HG03108 (cell line): ENCODE measurements around the gene INSM1.

Source experiments
- ATAC-seq: cut with Tn5 transposase; IDR thresholded peaks from one replicate; pipeline ENCODE4 v1.9.1; 2021; ENCODE audit warnings: moderate library complexity; ENCODE audit not compliant: unreplicated experiment

Gene INSM1

DNA sequence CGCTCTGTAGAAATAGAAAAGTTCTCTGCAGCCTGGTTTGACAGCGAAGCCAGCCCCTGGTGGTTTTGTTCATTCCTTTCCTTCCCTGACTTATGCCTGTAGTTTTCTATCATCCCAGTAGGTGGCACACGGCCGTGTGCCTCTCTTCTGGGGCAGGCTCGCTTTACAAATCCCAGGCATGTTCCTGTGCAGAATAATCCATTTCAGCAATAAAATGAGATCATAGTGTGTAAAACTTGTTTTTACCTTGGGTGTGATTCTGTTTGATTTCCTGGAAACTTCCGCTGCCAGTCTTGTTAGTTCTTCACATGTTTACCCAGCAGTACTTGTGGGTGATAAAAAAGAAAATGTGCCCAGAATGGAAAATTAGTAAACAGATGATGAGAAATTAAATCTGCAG lies 7.4 kb upstream of the INSM1 start:
- no peak for ATAC-seq

DNA sequence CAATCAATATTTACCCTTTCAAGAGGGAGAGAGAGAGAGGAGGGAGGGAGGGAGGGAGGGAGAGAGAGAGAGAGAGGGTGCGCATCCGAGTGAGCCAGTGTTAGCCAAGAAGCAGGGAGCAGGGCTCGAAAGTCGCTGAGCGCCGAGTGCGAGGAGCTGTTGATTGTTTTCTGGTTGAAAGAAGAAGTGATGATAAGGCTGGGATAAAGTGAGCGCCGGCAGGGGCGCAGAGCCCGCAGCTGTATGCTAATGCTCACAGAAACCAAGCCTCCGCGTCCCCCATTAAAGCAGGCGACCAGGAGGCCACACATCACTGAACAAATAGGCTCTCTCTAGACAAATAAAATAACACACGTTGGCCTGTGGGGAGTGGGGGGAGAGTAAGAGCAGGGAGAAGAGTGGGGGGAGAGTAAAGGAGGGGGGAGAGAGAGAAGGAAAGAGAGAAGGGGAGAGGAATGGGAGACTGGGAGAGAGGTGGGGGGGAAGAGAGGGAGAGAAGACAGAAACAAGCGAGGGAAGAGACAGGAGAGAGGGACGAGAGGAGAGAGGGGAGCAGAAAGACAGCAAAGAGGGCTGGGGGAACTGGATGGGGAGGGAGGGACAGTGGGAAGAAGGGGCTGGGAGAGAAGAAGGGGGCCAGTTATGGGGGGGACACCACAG lies 5.0 kb upstream of the INSM1 start:
- no peak for ATAC-seq

DNA sequence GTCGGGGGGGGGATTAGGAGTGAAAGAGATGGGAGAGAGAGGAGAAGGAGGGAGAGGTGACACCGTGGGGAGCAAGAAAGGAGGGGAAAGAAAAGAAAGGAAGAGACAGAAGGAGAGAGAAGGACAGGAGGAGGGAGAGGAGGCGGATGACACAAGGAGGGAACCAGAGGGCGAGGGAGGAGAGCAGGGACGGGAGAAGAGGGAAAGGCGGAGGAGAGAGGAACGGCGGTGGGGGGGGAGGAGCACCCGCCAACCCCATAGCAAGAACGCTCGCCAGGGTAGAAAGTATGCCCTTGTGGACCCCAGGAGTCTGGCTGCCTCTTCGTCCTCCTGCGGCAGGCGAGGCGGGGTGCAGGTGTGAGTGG lies 4.5 kb upstream of the INSM1 start:
- ATAC-seq = no peak

DNA sequence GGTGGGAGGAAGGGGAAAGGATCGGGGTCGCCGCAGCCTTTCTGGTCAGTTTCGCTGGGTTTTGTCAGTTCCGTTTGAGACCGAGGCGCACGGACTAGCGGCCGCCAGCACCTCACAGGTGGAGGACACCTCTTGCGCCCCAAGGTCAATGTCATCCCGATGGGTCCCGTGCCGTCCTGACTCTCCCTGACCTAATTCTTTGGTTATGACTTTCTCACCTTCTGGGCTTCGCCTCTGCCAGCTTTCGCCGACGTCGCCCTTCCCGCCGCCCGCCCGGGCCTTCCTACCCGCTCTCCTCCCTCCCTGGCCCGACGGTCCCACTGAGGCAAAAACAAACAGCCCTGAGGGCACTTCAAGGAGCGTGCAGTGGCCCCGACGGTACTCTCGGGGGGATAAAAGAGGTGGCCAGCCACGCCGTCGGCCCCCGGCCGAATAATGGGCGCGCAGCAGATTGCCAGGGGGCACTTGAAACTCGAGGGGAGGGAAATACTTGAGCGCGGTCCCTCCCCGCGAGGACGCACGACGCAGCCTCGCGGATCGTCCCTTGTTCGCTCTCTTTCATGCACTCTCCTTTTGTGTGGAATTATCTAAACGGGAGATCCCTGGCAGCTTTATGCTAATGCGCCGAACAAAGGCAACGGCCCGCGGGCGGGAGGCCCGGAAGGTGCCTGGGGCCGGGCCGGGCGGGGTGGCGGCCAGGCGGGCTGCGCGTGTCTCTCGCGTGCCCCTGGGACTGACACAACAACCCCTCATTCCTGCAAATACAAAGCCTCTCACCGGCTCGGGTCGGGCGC lies 3.9 kb upstream of the INSM1 start:
- no peak for ATAC-seq

DNA sequence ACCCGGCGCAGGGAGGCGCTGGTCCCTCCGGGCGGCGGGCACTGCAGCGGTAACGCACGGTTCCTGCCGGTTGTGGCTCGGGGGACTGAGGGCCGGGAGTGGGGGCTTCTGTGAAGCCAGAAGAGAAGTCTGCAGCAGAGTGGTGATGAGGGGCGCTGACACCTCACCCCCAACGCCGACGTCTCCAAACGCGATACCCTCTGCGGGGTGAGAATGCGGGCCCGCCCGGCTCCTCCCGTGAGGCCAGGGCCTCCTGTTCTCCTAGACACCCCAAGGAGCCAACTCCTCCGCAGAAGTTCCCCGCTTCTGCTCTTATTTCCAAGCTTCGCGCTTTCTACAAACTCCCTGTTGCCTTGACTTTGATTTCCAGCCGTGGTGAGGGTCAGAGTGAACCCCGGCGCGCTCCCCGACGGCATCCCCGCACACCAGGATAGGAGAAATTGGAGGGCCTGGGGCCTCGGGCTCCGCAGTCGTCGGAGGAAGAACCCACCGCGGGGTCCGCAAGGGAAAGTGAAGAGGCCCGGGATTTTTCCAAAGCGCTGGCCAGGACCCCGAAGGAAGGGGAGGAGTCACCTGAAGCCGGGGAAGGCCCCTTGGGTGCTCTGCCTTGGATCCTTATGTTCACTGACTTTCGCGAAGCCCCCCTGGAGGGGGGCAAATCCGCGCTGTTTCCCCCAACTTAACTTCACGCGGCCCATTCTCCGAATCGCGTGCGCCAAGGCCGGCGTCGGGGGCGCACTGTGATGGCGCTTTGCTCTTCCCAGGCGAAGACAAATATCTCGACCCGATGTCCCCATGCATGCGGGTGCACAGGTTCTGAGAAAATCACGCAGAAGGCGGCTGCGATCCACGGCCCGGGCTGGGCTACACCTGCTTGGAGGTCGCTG lies 3.1 kb upstream of the INSM1 start:
- ATAC-seq = no peak

DNA sequence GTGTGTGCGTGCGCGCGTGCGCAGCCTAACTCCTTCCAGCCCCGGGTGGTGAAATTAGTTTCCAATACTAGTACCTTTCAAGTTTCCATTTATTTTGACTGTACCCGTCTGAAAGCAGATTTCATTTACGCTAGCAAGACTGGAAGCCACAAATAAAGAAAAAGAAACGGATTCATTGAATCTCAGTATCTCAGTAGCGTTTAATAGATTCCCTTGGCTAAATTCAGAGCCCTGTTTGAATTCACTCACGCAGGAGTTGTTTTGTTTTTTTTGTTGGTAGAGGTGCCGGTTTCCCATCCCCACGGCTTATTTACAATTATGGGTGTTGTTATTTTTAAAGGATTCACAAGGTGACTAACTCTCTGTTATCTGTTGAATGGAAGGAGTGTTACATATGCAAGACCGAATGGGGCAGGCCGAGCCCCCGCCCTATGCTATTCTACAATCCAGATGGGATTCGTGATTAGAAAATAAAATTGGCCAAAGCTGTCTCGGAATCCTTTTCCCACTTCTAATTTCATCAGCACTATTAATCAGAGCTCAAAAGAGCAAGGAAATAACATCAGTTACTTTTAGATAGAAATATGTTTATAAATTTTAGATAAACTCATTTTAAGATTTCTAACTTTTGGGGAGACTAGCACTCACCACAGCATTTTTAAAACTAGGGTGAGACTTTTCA lies 2.3 kb upstream of the INSM1 start:
- no peak for ATAC-seq

DNA sequence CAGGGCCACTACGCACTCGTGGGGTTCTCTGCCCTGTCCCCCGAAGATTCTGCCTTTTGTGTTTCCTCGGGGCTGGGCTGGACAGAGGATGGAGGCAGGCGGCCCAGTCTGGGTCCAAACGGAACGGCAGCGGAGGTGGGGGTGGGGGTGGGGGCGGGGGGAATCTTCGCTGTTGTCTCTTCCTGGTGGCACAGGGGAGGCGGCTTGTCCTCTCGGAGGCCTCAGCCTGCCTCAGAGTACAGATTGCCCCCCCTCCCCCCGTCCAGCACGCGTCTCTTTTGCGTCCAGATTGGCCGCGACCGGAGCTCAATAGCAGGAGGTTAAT lies 1.4 kb upstream of the INSM1 start:
- ATAC-seq = no peak

DNA sequence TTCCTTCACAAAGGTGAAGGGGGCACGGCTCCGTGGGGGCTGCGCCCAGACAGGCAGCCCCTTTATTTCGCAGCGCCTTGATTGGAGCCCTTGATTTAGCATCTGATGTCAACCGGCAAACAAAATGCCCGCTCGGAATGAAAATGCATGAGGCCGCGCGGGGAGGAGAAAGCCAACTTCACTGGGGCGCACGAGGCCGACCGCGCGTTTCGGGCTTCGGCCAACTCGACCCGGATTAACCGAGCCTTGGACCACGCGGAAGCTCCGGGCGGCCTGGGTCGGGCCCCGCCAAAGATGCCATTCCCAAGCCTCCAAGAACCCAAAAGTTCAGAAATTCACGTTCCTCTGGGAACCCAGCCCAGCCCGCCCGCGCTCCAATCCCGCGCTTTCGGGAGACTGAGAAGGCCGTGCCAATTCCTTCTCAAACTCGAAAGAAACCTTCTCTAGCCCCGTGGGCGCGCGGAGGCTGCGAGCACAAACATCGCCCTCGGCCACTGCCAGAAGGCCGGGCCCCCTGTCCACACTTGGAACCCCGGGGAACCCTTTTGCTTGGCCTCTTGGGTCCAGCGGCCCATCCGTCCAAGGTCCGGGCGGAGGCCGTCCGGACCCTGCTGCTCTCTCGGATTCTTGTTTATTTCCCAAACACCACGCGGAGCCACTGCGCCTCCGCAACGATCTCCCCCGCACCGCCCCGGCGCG lies 879 bp upstream of the INSM1 start:
- no peak for ATAC-seq

DNA sequence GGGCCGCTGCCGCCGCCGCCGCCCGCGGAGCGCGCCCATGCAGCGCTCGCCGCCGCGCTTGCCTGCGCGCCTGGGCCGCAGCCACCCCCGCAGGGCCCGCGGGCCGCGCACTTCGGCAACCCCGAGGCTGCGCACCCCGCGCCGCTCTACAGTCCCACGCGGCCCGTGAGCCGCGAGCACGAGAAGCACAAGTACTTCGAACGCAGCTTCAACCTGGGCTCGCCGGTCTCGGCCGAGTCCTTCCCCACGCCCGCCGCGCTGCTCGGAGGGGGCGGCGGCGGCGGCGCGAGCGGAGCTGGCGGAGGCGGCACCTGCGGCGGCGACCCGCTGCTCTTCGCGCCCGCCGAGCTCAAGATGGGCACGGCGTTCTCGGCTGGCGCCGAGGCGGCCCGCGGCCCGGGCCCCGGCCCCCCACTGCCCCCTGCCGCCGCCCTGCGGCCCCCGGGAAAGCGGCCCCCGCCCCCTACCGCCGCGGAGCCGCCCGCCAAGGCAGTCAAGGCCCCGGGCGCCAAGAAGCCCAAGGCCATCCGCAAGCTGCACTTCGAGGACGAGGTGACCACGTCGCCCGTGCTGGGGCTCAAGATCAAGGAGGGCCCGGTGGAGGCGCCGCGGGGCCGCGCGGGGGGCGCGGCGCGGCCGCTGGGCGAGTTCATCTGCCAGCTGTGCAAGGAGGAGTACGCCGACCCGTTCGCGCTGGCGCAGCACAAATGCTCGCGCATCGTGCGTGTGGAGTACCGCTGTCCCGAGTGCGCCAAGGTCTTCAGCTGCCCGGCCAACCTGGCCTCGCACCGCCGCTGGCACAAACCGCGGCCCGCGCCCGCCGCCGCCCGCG lies 730 bp downstream of the INSM1 start:
- no peak for ATAC-seq

DNA sequence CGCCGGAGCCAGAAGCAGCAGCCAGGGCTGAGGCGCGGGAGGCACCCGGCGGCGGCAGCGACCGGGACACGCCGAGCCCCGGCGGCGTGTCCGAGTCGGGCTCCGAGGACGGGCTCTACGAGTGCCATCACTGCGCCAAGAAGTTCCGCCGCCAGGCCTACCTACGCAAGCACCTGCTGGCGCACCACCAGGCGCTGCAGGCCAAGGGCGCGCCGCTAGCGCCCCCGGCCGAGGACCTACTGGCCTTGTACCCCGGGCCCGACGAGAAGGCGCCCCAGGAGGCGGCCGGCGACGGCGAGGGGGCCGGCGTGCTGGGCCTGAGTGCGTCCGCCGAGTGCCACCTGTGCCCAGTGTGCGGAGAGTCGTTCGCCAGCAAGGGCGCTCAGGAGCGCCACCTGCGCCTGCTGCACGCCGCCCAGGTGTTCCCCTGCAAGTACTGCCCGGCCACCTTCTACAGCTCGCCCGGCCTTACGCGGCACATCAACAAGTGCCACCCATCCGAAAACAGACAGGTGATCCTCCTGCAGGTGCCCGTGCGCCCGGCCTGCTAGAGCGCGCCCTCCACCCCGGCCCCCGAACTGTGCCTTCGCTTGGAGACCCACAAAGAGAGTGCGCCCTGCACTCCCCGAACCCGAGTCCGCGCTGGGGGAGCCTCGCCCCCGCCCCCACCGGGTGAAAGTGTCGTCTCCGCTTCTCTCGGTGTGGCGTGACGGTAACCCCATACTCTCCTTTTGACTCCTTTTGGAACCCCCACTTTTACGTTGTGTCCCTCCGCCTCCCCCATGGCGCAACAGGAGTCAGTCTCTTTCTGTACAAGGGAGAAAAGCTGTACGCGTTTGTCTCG lies 1.6 kb downstream of the INSM1 start:
- no peak for ATAC-seq

DNA sequence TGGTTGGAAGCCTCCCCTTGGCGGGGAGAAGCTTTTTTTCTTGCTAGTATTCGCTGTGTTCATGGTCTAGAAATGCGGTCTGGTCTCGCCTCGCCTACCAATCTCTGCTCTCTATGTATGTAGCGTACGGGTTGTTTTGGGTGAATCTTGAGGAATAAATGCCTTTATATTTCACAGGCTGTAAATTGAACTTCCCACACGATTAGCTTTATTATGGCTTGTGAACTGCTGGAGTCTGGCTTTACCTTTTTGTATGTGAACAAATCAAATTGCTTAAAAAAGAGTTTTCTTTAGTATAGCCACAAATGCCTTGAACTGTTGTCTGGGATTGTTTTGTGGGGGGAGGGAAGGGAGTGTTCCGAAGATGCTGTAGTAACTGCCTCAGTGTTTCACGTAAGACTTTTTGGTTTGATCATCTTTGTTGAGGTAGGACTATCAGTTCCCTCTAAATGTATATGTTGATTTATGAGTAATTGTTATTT lies 2.2 kb downstream of the INSM1 start:
- ATAC-seq = no peak

DNA sequence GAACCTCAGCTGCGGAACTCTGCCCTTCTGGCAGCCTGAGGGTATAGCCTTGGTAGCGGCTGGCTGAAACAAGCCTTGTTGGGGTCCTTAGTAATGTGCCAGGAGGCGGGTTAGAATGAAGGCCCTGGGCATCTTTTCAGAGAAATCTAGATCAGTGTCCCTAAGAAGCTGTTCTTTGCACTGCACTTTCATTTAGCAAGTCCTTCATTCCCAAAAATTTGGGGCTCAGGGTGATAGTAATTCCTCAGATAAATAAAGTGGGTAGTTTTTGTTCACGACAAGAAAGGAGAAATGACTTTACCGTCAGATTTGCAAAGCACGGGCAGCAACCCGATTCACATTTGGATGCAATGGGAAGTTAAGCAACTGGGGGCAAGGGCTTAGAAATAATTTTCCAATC lies 3.2 kb downstream of the INSM1 start:
- ATAC-seq = no peak

DNA sequence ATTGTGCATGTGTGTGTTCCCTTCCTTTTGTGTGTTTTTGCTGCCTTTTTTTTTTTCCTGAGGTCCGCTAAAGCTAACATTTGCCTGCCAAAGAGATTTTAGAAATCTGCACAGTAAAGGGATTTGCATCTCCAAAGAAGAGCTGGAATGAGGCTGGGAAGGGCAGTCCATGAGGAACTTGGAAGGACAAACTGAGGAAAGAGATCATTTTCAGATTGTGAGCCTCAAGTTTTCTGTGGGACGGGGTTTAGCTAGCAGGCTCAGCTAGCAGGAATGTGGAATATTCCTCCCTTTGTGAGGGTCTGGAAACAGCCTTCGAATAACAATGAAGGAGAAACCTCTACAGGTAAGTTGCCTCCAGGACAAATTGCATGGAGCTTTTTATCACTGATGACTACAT lies 3.8 kb downstream of the INSM1 start:
- no peak for ATAC-seq

DNA sequence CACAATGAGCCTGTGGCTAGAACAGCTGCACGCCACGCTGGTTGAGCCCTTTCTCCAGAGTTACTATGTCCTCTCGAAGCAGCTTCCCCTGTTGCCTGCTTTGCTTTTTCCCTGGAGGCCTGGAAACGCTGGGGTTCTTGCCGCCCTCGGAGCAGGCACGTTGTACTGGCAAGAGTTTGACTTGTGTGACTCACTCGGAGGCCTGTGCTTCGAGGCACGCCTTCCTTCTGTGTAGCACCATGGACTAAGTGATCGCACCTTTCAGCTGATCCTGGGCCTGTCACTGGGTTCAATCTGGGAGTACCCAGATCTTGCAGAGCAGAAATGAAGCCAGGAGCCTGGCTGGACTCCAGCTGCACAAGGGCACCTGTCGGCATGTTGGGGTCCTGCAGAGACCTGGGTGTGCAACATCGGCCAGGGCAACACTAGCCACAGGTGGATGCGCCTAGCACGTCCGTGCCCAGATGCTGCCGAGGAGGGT lies 5.2 kb downstream of the INSM1 start:
- no peak for ATAC-seq

DNA sequence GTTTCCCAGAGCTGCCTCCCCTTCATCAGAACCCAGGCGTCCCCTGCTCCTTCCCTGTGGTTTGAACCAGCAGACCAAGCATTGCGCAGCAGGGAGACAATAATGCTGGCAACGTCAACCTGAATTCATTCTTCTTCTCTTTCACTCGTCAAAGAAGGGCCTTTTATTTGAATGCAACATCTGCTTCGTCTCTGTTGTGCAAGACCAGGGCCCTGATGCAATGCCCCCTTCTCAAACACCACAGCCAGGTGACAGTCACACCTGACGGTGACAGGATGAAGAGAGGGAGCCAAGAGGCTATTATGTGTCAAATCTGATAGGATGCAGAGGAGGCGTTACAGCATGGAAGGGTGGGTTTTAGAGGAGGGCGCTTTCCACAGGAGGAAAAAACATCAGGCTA lies 8.0 kb downstream of the INSM1 start:
- no peak for ATAC-seq

DNA sequence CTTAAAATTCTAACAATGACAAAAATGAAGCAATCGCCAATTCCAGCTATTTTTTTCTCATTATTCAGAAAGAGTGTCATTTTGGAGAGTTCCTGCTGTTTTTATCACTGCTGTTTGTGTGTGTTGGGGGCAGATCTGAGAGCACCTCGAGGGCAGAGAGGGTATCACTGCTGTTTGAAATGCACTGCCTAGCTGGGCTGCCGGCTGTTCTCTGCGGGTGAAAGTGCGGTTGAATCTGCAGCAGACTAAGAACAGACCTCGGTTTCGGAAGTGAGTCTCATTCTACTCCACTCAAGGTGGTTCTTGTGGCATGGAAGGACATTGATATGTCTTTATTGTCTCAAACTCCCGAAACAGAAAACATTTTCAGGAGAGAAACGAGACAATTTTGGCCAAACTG lies 18.3 kb downstream of the INSM1 start:
- no peak for ATAC-seq

DNA sequence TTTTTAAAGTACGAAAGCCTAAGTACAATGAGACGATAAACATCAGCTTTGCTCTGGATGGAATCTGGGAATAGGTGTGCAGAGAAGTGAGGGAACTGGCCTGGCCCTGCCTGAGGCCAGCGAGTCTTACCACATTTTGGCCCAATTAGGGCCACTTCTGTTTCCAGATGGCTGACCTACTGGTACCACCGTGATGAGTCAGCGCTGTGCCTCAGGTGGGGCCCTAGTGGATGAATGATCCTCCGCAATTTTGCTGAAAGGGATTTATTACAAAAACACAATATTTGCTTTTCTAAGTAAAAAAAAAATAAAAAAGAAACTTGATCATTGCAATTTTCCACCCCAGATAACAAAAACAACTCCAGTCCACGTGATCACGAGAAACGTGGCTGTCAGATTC lies 22.5 kb downstream of the INSM1 start:
- ATAC-seq = no peak

DNA sequence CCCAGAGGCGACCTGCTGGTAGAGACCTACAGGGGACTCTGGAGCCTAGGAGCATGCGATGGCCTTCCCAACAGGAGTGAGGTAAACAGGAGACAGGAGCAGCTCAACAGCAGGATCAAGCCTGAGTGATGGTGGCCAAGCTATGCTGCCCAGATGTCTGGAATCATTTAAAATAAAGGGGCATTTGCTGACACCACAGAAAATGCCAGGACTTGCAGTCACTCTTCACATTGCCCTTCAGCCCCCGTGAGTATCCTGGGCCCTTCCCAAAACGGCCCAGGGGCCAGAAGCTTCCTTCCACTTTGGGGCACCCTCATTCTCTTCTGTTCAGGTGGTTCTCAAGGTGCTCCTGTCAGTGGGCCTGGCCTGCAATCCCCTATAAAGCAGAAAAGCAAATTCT lies 23.2 kb downstream of the INSM1 start:
- no peak for ATAC-seq

DNA sequence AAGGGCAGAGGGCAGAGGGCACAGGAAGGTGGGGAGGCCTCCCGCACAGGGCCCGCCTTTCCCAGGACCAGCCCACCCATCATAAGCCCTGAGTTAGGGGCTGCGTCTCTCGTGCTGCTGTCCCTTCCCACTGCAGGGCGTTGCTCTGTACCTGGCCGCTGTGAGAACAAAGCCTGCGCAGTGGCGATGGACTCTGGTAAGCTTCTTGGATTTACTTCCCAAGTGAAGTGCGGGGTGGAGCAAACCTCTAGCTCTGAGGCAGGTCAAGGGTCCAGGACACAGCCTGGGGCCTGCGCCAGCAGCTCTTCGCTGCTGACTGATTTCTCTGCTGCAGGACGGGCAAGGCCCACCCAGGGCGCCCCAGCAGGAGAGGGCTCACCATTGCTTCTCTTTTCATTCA lies 23.9 kb downstream of the INSM1 start:
- ATAC-seq = no peak
